Erythroblast (primary cell): ENCODE measurements around the gene LRRFIP2.

Source experiments
- GATA1 ChIP-seq: IDR thresholded peaks from 2 replicates; pipeline ENCODE4 v1.6.1; 2011; ENCODE audit warnings: low read depth, mild to moderate bottlenecking, control low read depth, low read length, moderate library complexity
- POLR2A ChIP-seq: IDR thresholded peaks from 2 replicates; pipeline ENCODE4 v1.6.1; 2011; ENCODE audit warnings: mild to moderate bottlenecking, low read length

DNA sequence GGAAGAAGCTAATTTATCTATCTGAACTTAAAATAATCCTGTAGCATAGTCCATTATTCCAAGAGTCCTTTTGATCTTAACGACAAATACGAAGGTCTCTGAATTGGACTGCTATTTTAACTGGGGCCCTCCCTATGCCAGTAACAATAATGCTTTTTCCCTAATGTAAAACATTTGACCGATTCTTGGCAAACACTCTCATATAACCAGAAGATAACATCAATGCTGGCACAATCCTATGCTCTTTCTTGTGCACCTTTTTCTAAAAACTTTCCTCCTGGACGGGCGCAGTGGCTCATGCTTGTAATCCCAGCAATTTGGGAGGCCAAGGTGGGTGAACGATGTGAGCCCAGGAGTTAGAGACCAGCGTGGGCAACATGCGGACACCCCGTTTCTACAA lies 3.9 kb downstream of the LRRFIP2 start:
- no peak for TF ChIP-seq POLR2A
- no peak for TF ChIP-seq GATA1
